ENCODE measurements around the gene ANKDD1A.
A peak's percentile ranks its signal among the peaks of the same experiment; 100 is the strongest.

The ANKDD1A gene
- 1.9 to 2.2 reads per million in 2 donors for total RNA-seq

- no peak for DNase-seq
Observed at GRCh38 chr15:64911311-64912186, at the start of gene ANKDD1A. Gene ANKDD1A, plus strand, starts transcription at chr15:64911902. Its CDS starts 29 bp downstream, at chr15:64911931.

- no peak for DNase-seq
Observed at GRCh38 chr15:64861960-64862359, 49.7 kb upstream of the ANKDD1A start.

GRCh38 chr15:64862408-64862807 lies 49.3 kb upstream of the ANKDD1A start:
- DNase-seq = no peak

- no peak for DNase-seq
Observed at GRCh38 chr15:64864068-64864467, 47.6 kb upstream of the ANKDD1A start.

GRCh38 chr15:64865126-64865997 lies 46.3 kb upstream of the ANKDD1A start:
- DNase-seq = no peak

- DNase-seq = no peak
Observed at GRCh38 chr15:64865998-64866520, 45.6 kb upstream of the ANKDD1A start.

- no peak for DNase-seq
Observed at GRCh38 chr15:64869501-64869900, 42.2 kb upstream of the ANKDD1A start.

GRCh38 chr15:64870353-64870752 lies 41.3 kb upstream of the ANKDD1A start:
- DNase-seq = no peak

- DNase-seq = no peak
Observed at GRCh38 chr15:64875641-64876223, 36.0 kb upstream of the ANKDD1A start.

GRCh38 chr15:64877435-64877834 lies 34.3 kb upstream of the ANKDD1A start:
- no peak for DNase-seq

- no peak for DNase-seq
Observed at GRCh38 chr15:64878705-64879104, 33.0 kb upstream of the ANKDD1A start.

- DNase-seq = no peak
Observed at GRCh38 chr15:64883100-64883581, 28.6 kb upstream of the ANKDD1A start.

GRCh38 chr15:64883997-64884511 lies 27.6 kb upstream of the ANKDD1A start:
- peak; percentile 70 for DNase-seq

- DNase-seq = no peak
Observed at GRCh38 chr15:64884679-64885078, 27.0 kb upstream of the ANKDD1A start.

- no peak for DNase-seq
Observed at GRCh38 chr15:64888336-64888735, 23.4 kb upstream of the ANKDD1A start.

GRCh38 chr15:64891561-64891960 lies 20.1 kb upstream of the ANKDD1A start:
- no peak for DNase-seq

GRCh38 chr15:64892847-64893403 lies 18.8 kb upstream of the ANKDD1A start:
- no peak for DNase-seq

GRCh38 chr15:64893481-64894394 lies 18.0 kb upstream of the ANKDD1A start:
- DNase-seq = peak; percentile 90

- DNase-seq = peak; percentile 72
Observed at GRCh38 chr15:64894395-64895056, 17.2 kb upstream of the ANKDD1A start.

GRCh38 chr15:64895285-64896065 lies 16.2 kb upstream of the ANKDD1A start:
- DNase-seq = no peak
